ENCODE data around the gene MAGEE2.
"Not testable (repeated sequence)": the region's sequence is repeated elsewhere in the genome, so short reads cannot be mapped to it uniquely, and the experiment has no call there.

The MAGEE2 gene, protein sequence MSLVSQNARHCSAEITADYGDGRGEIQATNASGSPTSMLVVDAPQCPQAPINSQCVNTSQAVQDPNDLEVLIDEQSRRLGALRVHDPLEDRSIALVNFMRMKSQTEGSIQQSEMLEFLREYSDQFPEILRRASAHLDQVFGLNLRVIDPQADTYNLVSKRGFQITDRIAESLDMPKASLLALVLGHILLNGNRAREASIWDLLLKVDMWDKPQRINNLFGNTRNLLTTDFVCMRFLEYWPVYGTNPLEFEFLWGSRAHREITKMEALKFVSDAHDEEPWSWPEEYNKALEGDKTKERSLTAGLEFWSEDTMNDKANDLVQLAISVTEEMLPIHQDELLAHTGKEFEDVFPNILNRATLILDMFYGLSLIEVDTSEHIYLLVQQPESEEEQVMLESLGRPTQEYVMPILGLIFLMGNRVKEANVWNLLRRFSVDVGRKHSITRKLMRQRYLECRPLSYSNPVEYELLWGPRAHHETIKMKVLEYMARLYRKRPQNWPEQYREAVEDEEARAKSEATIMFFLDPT

DNA sequence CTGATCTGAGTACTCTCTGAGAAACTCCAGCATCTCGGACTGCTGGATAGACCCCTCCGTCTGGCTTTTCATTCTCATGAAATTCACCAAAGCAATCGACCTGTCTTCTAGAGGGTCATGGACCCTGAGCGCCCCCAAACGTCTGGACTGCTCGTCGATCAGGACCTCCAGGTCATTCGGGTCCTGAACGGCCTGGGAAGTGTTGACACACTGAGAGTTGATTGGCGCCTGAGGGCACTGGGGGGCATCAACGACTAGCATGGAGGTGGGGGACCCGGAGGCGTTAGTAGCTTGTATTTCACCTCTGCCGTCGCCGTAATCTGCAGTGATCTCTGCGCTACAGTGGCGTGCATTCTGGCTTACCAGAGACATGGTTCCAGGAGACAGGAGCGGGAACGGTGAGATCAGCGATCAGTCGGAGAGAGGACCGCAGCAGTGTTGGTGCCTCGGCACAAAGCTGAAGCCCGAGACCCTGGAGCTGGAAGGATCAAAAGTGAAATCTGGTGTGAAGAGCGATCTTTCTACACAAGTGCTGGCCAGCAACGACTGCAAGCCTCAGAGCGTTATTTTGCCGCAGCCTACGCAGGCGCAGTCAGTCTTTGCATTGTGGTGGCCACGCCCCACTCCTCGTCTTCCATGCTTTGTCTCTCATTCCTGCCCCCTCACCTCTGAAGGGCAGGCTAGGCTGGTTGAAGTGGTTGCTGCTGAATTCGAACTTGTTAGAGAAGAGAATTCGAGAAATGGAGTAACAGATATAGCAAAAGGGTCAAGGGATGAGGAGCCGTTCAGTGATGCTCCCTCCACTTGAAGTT, at the start of gene MAGEE2:
TSS of gene MAGEE2 (minus strand) at position 575 of the 812 bp plus-strand sequence. CDS start at position 372, 203 bp downstream.
- peak; percentile 60 for DNase-seq

GRCh38 chrX:75786290-75786689, 1.2 kb upstream of the MAGEE2 start:
- no peak for DNase-seq

DNA sequence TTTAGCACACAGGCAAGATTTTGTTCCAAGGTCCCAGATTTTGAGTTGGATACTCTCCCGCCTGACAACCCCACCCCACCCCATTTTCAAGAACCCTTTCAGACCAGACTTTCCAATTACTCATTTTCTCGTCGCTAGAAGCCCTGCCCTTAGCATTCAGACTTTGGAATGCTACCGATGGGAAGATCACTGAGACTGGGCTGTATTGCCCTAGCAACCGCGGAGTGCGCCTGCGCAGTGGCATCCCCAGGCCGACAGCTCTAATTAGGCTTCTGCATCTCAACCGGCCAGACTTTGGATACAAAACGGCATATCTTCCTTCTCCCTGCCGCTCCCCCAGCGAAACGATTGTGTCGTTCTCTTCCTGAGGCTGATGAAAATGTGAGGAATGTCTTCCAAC, 3.4 kb downstream of the MAGEE2 start:
- peak; percentile 58 for DNase-seq

DNA sequence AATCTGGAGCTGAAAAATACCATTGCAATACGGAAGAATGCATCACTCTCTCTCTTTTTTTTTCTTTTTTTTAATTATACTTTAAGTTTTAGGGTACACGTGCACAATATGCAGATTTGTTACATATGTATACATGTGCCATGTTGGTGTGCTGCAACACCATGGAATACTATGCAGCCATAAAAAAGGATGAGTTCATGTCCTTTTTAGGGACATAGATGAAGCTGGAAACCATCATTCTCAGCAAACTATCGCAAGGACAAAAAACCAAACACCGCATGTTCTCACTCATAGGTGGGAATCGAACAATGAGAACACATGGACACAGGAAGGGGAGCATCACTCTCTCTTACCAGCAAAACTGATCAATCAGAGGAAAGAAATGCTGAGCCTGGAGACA, 17.0 kb downstream of the MAGEE2 start:
- DNase-seq: not testable (repeated sequence)

- no peak for DNase-seq
These were observed 36.6 kb downstream of the MAGEE2 start for GRCh38 chrX:75748431-75748830.

GRCh38 chrX:75746891-75747639, 38.0 kb downstream of the MAGEE2 start:
- peak; percentile 32 for DNase-seq
